NCI-H2081 (cell line): ENCODE measurements around the gene NOL4L.
A peak's percentile ranks its signal among the peaks of the same experiment; 100 is the strongest.

Source experiments
- DNase-seq, 2 experiments: peaks; one replicate each; lab custom pipeline; 2025; lab: John Stamatoyannopoulos, UW

NOL4L gene, protein sequence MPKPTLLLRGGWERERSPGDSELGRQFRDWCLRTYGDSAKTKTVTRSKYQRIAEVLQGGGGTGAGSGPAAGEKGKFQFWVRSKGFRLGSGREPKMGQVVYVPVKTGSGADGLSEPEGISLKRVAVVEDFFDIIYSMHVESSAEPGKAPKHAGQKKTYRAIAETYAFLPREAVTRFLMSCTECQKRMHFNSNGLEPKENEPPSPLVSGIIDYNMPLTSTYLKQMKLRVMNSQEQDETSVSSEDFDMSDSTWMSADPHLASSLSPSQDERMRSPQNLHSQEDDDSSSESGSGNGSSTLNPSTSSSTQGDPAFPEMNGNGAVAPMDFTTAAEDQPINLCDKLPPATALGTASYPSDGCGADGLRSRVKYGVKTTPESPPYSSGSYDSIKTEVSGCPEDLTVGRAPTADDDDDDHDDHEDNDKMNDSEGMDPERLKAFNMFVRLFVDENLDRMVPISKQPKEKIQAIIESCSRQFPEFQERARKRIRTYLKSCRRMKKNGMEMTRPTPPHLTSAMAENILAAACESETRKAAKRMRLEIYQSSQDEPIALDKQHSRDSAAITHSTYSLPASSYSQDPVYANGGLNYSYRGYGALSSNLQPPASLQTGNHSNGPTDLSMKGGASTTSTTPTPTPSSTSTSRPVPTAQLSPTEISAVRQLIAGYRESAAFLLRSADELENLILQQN

DNA sequence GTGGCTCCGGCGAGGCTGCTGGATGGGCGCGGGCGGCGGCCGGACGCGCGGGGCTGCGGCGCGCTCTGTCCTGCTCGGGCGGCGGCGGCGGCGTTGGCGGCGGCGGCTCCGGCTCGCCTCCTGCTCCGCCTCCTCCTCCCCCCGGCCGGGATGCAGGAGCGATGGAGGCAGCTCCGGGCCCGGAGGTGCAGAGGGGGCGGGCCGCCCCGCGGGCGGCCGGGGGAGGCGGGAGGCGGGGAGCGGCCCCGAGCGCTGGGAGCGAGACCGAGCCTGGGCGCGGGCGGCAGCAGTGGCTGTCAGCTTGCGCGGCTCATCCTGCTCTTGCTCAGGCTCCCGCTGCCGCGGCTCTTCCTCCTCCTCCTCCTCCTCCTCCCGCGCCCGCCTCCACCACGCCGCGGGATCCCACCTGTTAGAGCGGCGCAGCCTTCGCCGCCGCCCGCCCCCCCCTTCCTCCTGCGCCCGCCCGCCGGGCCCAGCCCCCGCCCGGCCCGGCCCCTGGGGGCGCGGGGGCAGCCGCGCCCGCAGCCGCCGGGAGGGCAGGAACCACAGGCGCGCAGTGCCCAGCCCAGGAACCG, at the start of gene NOL4L:
Gene NOL4L, minus strand, starts transcription at position 323 of the 575 bp plus-strand sequence. CDS start 443 bp downstream, outside the sequence.
- DNase-seq: peak; percentile 50 to 56

DNA sequence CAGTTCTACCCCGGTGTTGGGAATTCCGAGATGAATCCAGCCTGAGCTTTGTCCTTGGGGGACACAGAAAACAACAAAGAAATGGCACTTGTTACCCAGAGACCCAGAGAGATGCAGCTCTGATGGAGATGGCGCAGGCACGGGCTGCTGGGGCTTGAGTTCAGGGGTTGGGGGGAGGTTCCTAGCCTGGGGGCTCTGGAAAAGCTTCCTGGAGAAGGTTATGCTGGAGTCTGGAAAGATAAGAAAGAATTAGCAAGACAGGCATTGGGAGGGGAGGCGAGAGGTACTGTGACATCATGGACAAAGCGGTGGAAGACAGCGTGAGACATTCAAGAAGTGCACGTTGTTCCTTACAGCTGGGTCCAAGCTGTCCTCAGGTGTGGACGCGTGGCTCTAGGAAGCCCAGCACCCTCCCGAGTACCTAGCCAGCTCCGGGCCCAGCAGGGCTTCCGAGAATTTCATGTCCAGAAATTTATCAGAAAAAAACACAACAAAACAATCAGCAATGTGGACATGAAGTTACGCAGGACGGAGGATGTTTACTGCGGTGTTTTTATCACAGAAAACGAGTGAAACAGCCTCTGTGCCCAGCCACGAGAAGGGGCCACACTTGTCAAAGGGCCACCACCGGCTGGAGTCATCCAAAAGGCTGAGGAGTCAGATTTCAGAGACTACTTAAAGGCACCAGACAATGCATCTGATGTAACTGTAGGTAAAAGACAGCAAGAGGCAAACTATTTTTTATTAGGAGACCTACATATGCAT, 49.1 kb upstream of the NOL4L start:
- DNase-seq: no peak

DNA sequence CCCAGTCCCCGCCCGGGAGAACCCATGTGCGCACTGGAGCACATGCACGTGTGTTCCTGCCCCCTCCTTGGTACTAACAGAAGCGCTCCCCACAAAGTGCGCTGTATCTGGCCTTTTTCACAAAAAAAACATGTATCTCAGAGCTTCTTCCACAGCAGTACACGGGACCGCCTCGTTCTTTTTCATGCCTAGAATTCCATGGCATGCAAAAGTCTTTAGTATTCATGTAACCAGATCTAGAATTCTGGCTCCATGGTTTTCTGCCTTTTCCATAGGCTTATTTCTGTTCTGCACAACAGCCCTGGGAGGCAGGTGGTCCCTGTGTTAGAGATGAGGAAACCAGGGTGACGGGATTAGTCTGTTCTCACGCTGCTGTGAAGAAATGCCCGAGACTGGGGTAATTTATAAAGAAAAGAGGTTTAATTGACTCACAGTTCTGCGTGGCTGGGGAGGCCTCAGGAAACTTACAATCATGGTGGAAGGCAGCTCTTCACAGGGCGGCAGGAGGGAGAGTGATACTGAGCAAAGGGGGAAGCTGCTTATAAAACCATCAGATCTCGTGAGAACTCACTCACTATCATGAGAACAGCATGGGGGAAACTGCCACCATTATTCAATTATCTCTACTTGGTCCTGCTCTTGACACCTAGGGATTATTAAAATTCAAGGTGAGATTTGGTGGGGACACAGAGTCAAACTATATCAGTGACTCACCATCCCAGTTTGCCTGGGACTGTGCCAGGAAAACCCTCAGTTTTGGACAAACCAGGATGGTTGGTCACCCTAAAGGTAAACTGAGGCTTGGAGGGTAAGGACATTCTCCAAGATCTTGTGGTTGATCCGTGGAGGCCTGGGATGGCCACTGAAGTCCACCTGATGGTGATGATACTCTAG, 47.6 kb upstream of the NOL4L start:
- no peak for DNase-seq

DNA sequence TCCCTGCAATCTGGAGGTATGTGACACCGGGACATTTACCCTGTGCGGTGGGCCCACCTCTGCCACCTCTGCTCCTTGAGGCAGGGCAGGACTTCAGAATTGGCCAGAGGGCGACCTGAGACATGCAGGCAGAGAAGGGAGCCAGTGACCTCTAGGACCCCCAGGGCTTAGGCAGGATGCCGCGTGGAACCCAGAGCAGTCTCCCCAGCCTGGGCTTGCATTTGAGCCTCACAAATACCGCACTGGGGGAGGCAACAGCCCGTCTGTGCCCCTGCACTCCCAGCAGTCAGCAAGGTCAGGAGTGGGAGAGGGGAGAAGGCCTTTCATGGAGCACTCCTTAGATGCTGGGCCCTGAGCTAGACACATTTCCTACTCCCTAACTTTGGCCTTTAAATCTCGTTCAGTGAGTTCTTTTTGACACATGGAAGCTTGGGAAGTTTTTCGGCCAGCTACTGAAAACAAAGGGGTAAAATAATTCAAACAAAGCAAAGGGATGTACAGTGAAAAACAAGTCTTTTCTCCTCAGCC, 46.9 kb upstream of the NOL4L start:
- no peak for DNase-seq

DNA sequence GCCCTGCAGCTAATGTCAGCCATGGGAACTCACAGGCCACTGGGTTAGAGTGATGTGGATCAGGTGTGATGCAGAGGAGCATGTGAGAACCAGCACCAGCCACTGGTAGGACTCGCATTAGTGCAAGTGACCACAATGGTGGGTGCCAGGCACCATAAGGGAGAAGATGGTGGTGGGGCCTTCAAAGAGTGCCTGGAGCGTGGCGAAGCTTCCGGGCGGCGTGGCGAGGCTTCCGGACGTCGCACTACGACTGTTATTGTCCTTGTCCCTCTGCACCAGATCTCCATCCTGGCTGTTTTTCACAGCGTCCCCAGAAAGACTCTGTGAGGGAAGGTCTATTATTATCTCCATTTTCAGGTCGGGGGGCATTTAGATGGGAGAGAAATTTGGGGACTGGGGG, 44.7 kb upstream of the NOL4L start:
- DNase-seq: no peak

DNA sequence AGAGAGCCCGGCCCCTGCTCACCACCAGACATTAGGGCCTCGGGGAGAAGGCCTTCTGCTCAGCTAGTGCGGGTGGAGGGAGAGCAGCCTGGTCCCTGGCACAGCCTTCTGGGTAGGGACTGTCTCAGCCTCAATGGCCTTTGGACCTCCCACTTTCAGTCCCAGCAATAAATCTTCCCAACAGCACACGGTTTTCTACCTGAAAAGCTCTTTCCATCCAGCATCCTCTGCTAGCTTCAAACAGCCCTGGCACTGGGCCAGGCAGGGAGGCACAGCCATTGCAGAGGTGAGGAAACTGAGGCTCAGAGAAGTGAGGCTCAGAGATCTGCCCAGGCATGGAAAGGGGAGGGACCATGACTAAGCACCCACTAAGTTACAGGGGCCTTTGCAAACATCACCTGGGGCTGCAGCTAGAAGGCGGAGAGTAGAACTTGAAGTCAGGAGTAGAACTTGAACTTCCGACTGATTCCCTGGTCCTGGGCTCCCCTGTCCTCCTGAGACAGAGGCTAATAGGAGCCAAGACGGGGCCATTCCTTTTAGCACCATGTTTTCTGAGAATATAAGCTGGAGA, 43.9 kb upstream of the NOL4L start:
- no peak for DNase-seq

DNA sequence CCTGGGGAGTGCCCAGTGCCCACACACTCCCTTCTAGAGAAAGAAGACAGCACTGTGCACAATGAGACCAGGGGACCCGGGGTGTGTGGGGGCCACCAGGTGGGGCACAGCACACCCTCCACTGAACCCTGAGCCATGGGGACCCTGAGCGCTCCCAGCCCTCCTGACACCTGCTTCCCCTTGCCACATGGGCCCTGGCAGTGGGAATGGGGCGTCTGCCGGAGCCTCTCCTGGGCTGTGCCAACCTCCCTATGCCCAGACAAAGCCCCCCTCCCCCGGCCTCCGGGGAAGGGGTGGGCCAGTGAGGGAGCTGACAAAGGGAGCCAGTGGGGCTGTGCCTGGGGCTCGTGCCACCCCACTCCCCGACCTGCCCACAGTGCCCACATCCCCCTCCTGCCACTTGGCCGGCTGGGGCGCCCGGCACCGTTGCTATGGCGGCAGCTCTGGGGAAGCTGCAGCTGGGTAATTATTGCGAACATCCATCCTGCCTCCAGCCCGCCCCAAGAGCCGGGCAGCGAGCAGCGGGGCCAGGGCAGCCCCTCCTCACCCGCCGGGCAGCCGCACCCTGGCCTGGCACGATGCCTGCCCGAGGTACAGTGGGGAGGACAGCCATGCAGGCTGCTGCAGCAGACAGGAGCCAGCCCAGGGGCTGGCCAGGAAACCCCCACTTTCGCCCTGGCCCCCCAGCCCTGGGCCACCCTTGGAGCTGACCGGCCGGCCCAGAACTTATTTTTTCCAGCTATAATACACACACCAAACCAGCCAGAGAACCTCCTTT, 41.9 kb upstream of the NOL4L start:
- DNase-seq: peak; percentile 96 to 97

DNA sequence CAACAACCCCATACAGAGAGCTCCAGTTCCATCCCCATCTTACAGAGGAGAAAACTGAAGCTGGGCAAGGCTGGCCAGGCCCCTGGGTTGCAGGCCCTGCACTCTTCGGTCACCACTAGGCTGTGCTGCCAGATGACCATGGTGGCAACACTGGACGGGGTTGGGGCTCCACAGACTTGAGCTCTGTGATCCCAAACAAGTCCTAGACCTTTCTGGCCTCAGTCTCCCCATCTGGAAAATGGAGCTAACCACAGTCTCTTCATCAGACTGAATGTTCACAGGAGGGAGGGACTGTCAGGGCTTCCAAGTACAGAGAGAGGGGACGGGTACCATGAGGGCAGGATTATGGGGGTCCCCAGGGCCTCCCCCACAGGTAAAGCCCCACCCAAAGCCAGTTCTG, 41.3 kb upstream of the NOL4L start:
- DNase-seq: no peak

DNA sequence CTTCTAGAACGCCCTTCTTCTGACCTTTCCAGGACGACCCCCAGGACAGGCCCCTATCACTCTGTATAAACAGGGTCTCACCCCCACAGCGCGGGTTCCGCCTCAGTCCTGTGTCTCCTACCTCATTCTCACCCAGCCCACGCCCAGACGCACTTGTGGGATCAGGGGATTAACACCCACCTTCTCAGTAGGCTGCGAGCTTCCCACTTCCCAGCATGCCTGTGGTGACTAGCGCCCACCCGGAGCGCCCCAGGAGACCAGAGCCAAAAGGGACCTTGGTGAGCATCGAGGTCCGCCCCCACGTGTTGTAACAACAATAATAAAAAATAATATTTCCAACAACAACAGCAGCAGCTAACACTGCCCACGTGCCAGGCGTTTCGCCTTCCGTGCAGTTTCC, 40.9 kb upstream of the NOL4L start:
- DNase-seq: no peak

DNA sequence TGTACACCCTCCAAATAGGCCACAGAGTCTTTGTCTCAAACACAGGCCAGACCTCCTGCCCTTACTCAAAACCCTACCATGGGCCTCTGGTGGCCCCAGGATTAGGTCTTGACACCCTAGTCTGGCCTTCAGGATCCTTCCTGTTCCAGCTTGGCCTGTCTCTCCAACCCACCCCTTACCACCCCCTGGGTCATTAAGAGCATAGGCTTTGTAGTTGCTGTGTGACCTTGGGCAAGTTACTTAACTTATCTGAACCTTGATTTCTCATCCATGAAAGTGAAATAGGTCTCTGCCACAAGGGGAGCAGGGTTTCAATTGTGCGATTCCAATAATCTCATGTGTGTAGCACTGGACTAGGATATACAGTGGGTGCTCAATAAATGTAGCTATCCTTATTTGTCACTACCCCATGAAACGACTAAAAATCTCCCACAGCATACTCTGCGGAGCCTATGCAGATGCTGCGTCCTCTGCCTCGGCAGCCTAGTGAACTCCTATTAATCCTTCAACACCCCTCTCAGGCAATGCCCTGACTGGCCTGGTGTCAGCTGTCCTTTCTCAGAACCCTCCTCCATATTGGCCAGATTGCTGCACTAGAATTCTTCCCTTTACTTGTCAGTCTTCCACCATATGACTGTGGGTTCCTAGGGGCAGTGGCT, 39.7 kb upstream of the NOL4L start:
- no peak for DNase-seq

DNA sequence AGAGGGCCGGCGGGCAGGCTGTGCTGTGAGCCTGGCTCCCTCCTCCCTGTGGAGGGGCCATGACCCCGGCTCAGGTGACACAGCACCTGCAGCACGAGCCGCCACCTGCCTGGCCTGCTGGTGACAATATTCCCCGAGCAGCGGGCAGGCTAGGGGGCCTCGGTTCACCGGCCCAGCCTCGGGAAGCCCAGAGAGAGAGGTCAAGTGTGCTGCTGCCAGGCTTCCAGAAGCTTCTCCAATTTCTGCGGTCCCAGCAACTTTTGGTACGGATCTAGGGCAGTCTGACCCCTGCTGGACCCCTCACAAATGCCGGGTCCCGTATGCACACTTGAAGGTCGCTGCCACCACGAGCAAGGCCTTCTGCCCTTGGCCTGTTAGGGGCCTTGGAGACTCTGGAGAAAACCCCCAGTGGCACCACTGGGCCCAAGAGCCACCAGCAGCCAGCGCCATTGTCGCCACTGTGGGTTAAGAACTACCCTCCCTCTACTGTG, 38.6 kb upstream of the NOL4L start:
- DNase-seq: peak in 1 of 2 experiments; percentile 29

DNA sequence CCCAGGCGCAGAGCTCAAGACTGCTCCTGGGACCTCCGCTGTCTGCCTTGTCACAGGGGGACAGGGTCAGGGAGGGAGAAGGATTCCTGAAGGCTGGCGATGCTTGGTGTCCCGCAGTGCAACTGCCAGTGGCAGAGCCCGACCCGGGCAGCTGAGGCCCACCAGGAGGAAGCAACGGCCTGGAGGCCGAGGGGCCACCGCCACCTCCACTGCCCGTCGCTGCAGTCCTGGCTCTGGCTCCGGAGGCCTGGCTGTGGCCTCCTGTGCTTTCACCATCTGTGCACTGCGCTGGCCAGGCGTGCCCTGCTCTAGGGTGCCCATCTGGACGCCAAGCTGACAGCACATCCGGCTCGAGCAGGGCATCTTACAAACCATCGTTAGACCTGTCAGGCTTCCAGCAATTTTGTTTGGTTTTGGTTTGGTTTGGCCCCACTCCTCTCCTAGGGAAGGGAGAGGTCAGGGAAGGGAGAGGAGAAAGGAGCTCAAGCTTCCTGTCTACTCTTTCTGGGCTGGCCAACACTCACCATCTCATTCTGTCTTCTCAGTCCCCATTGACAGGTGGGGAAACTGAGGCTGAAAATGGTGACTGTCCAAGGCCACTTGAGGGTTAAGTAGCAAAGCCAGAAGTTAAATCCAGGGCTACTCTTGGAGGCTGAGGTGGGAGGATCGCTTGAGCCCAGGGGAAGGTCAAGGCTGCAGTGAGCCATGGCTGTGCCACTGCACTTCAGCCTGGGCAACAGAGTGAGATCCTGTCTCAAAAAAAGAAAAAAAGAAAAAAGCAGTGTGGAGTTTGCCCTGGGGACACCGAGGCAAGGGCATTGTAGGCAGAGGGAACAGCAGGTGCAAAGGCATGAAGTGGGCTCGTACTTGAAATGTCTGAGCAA, 37.7 kb upstream of the NOL4L start:
- DNase-seq: no peak

DNA sequence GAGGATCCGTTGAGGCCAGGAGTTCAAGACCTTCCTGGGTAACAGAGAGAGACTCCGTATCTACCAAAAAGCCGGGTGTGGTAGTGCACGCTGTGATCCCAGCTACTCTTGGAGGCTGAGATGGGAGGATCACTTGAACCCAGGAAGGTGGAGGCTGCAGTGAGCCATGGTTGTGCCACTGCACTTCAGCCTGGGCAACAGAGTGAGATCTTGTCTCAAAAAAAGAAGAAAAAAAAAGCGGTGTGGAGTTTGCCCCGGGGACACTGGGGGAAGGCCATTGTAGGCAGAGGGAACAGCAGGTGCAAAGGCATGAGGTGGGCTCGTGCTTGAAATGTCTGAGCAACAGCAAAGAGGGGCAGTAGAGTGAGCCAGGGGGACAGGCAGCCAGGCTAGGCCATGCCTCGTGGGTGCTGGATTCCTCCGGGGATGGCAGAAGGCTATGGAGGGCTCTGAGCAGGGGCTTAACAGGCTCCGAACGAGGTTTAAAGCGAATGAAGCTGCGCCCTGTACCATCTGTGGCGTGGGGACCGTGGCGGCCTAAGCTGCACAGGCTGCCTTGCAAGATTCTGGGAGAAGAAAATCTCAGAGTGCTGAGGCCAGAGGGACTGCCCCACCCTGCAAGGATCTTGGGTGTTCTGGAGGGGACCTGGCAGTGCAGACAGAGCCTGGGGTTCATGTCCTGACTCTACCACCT, 36.9 kb upstream of the NOL4L start:
- DNase-seq: no peak

DNA sequence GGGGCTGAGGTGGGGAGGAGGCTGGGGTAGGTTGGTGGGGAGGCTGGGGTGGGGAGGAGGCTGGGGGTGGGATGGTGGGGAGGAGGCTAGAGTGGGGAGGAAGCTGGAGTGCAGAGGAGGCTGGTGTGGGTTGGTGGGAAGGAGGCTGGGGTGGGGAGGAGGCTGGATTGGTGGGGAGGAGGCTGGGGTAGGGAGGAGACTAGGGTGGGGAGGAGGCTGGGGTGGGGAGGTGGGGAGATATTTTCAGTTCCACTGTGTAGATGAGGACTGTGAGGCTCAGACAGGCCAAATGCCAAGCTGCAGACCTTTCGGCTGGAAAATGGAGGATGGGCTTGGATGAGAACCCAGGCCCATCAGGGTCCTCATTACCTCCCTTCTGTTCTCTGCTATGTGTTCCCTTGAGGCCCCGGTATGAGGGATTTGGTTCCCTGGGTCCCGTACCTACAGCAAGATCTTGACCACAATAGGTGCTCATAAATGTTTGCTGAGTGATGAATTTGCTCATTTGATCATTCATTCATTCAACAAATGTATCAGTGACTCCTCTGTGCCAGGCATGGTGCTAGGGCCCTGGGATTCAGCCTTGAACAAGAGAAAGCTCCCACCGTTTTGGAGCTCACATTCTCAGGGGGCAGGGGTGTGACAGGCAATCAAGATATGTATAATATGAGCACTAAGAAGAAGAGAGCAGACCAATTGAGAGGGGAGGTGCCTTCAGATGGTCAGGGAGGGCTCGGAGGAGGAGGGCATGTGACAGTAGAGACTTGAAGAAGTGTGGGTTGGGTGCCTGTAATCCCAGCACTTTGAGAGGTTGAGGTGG, 36.1 kb upstream of the NOL4L start:
- DNase-seq: no peak

DNA sequence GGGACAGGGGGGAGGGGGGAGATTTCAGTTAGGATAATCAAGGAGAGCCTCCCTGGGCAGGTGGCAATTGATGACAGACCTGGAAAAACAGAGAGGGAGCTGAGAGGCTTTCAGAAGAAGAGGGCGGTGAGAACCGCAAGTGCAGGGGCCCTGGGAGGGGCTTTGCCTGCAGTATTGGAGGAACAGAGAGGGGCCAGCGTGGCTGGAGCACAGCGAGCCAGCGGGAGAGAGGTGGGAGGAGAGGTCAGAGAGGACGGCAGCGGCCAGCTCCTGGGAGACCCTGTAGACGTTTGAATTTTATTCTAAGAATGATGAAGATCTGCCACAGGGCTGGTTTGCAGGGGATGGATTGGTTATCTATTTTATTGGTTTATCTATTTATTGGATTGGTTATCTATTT, 34.5 kb upstream of the NOL4L start:
- DNase-seq: no peak

DNA sequence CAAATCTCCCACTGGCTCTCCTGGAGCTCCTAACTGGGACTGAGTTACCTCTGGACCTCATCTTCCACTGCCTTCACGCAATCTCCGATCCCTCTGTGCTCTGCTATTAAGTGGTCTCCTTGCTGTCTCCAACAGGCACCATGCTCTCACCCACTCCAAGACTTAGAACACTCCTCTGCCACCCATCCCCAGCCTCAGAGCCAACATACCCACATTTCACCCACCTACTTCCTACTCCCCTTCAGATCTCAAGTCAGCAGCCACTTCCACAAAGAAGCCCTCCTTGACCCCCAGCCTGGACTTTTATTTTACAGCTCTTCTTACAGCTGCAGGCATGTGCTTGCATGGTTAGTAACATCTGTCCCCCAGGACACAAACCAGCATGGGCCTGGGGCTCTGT, 29.6 kb upstream of the NOL4L start:
- DNase-seq: no peak

DNA sequence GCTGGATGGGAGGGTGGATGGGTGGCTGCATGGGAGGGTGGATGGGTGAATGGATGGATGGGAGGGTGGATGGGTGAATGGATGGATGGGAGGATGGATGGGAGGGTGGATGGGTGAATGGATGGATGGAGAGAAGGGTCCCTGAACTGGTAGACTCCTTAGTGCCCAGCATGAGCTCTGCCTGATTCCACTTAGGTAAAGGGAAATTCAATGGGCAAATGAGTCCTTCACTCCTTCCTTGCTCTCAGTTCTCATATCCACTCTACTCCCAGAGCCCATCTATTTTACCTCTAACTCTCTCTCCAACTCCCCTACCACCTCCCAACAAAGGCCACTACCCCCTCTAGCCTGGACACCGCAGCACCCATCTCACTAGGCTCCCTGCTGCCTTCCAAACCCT, 29.2 kb upstream of the NOL4L start:
- no peak for DNase-seq
